Measurements from ENCODE around the gene VPS33B.

Gene VPS33B

GRCh38 chr15:90974216-90974615 lies 48.2 kb downstream of the VPS33B start:
- no peaks in the 10 kb centered on the region for H3K4me1 ChIP-seq
- TF ChIP-seq, protein P1, sequence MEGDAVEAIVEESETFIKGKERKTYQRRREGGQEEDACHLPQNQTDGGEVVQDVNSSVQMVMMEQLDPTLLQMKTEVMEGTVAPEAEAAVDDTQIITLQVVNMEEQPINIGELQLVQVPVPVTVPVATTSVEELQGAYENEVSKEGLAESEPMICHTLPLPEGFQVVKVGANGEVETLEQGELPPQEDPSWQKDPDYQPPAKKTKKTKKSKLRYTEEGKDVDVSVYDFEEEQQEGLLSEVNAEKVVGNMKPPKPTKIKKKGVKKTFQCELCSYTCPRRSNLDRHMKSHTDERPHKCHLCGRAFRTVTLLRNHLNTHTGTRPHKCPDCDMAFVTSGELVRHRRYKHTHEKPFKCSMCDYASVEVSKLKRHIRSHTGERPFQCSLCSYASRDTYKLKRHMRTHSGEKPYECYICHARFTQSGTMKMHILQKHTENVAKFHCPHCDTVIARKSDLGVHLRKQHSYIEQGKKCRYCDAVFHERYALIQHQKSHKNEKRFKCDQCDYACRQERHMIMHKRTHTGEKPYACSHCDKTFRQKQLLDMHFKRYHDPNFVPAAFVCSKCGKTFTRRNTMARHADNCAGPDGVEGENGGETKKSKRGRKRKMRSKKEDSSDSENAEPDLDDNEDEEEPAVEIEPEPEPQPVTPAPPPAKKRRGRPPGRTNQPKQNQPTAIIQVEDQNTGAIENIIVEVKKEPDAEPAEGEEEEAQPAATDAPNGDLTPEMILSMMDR (IDR thresholded peaks at IDR 0.05) = no peak
- no peak for DNase-seq
- H3K36me3 ChIP-seq = peaks cover 0 to 19% (median 0%) of the 10 kb centered on the region in 3 donors
- H3K27me3 ChIP-seq = no peaks in the 10 kb centered on the region
- intact Hi-C loops (cut with DNase I; ENCODE audit: low total_unique reads) = no loop called here
- H3K4me3 ChIP-seq = no peak overlapping the region
- H3K27ac ChIP-seq = no peak overlapping the region
- H3K9me3 ChIP-seq = no peaks in the 10 kb centered on the region

- intact Hi-C loops (cut with DNase I; ENCODE audit: low total_unique reads) = no loop called here
- Histone ChIP-seq H3K9me3 (no peaks in the 10 kb centered on the region), H3K27ac (no peak overlapping the region), H3K4me1 (no peaks in the 10 kb centered on the region), H3K4me3 (no peak overlapping the region), H3K36me3 (peaks cover 0 to 40% (median 10%) of the 10 kb centered on the region in 3 donors), H3K27me3 (no peaks in the 10 kb centered on the region)
- DNase-seq = no peak
- TF ChIP-seq, protein P1 (IDR thresholded peaks at IDR 0.05) = no peak
These were observed 50.3 kb downstream of the VPS33B start for GRCh38 chr15:90972133-90972532.

DNA sequence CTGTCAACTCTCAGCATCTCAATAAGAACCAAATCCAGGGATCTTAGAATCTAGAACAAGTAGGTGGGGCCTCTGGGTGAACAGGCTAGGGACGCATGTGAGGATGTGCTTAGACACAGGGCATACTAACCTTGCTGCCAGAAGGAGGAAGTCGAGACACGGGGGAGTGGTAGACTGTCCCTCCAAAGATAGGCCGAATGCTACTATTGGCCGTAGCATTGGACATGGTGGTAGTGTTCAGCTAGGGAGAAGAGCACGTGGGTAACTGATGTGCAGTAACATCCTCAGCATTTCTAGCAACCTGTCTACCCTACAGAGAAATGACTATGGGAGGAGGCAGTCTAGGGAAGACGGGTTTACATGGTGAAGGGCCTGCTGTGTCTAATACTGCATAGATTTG lies 52.1 kb downstream of the VPS33B start:
- intact Hi-C loops (cut with DNase I; ENCODE audit: low total_unique reads) = no loop called here
- H3K9me3 ChIP-seq = no peaks in the 10 kb centered on the region

GRCh38 chr15:90968434-90968833 lies 54.0 kb downstream of the VPS33B start:
- intact Hi-C loops (cut with DNase I; ENCODE audit: low total_unique reads) = no loop called here
- Histone ChIP-seq H3K27ac (no peak overlapping the region), H3K27me3 (no peaks in the 10 kb centered on the region), H3K4me1 (no peaks in the 10 kb centered on the region), H3K36me3 (peaks cover 12 to 46% (median 30%) of the 10 kb centered on the region in 3 donors), H3K9me3 (no peaks in the 10 kb centered on the region), H3K4me3 (no peak overlapping the region)
- TF ChIP-seq, protein P1 (IDR thresholded peaks at IDR 0.05) = no peak
- no peak for DNase-seq

More for the DNA sequence above, 52.1 kb downstream of the VPS33B start:
- Histone ChIP-seq H3K4me3 (no peak overlapping the region), H3K36me3 (peaks cover 7 to 58% (median 23%) of the 10 kb centered on the region in 3 donors), H3K27me3 (no peaks in the 10 kb centered on the region), H3K27ac (no peak overlapping the region), H3K4me1 (no peaks in the 10 kb centered on the region)
- no peak for DNase-seq
- TF ChIP-seq, protein P1 (IDR thresholded peaks at IDR 0.05) = no peak

- Histone ChIP-seq H3K27ac (no peak overlapping the region), H3K36me3 (peaks cover 12 to 53% (median 30%) of the 10 kb centered on the region in 3 donors), H3K4me3 (no peak overlapping the region), H3K4me1 (no peaks in the 10 kb centered on the region), H3K27me3 (no peaks in the 10 kb centered on the region), H3K9me3 (no peaks in the 10 kb centered on the region)
- TF ChIP-seq, protein P1 (IDR thresholded peaks at IDR 0.05) = no peak
- intact Hi-C loops (cut with DNase I; ENCODE audit: low total_unique reads) = no loop called here
- DNase-seq = no peak
These were observed 55.2 kb downstream of the VPS33B start for GRCh38 chr15:90967206-90967605.

- Histone ChIP-seq H3K27me3 (no peaks in the 10 kb centered on the region), H3K36me3 (peaks cover 12 to 62% (median 39%) of the 10 kb centered on the region in 3 donors), H3K27ac (no peak overlapping the region), H3K9me3 (no peaks in the 10 kb centered on the region), H3K4me3 (no peak overlapping the region), H3K4me1 (peaks cover 0 to 3% (median 1%) of the 10 kb centered on the region in 4 donors)
- TF ChIP-seq, protein P1 (IDR thresholded peaks at IDR 0.05) = no peak
- intact Hi-C loops (cut with DNase I; ENCODE audit: low total_unique reads) = no loop called here
- no peak for DNase-seq
These were observed 56.1 kb downstream of the VPS33B start for GRCh38 chr15:90966262-90966661.

Measured in tibial artery (tissue), 4 donors.